Measurements from ENCODE around the gene ARF4. TPM values are rescaled to one million over a fixed set of nuclear protein-coding genes. Genes with fewer than 3 reads are reported as not detected.
"Not testable (repeated sequence)": the region's sequence is repeated elsewhere in the genome, so short reads cannot be mapped to it uniquely, and the experiment has no call there.

The ARF4 gene
- total RNA-seq, 3 donors from 2014 or later (not counting 1 experiment from before 2014, with no cell fraction given) = 88.0 to 132 (median 89.6) TPM

- no peaks in the 10 kb centered on the region for H3K9me3 ChIP-seq (ENCODE audit: control insufficient read depth, insufficient read depth, low read length)
- H3K9me3 Mint-ChIP-seq = no peaks in the 10 kb centered on the region
- no peak overlapping the region for H3K4me3 ChIP-seq (ENCODE audit: low read length)
- H3K27me3 Mint-ChIP-seq (ENCODE audit: low read depth in 2 of 2) = no peaks in the 10 kb centered on the region
- TF ChIP-seq CTCF (IDR thresholded peaks at IDR 0.05) = no peak
- intact Hi-C loops (cut with micrococcal nuclease) = no loop called here
- H3K4me1 Mint-ChIP-seq = no peaks in the 10 kb centered on the region
- peak overlapping the region; percentile 68 to 76 for H3K27ac Mint-ChIP-seq
- H3K27me3 ChIP-seq (ENCODE audit: control insufficient read depth, insufficient read depth, low read length) = no peaks in the 10 kb centered on the region
- ATAC-seq (no peak), DNase-seq (no peak)
- no peaks in the 10 kb centered on the region for H3K36me3 Mint-ChIP-seq
- H3K4me3 Mint-ChIP-seq = no peak overlapping the region
- H3K4me1 ChIP-seq (ENCODE audit: control insufficient read depth, insufficient read depth, low read length) = no peaks in the 10 kb centered on the region
- no peak overlapping the region for H3K27ac ChIP-seq (ENCODE audit: low read length)
- peaks cover 32% of the 10 kb centered on the region for H3K36me3 ChIP-seq (ENCODE audit: control insufficient read depth, insufficient read depth, low read length)
Measured at GRCh38 chr3:57622362-57622761, 25.2 kb upstream of the ARF4 start.

- Histone ChIP-seq H3K4me3 (ENCODE audit: low read length) (no peak overlapping the region), H3K27me3 (ENCODE audit: control insufficient read depth, insufficient read depth, low read length) (no peaks in the 10 kb centered on the region), H3K4me1 (ENCODE audit: control insufficient read depth, insufficient read depth, low read length) (no peaks in the 10 kb centered on the region), H3K9me3 (ENCODE audit: control insufficient read depth, insufficient read depth, low read length) (no peaks in the 10 kb centered on the region), H3K36me3 (ENCODE audit: control insufficient read depth, insufficient read depth, low read length) (peaks cover 6% of the 10 kb centered on the region), H3K27ac (ENCODE audit: low read length) (no peak overlapping the region)
- Mint-ChIP-seq H3K4me3 (no peak overlapping the region), H3K4me1 (peaks cover 0 to 5% of the 10 kb centered on the region in 2 donors), H3K27me3 (ENCODE audit: low read depth in 2 of 2) (no peaks in the 10 kb centered on the region), H3K36me3 (no peaks in the 10 kb centered on the region), H3K27ac (no peak overlapping the region), H3K9me3 (no peaks in the 10 kb centered on the region)
- no peak for TF ChIP-seq CTCF (IDR thresholded peaks at IDR 0.05)
- 100% methylated on average over 1 of the region's 3 CpGs for WGBS (ENCODE audit: insufficient coverage)
- ATAC-seq (no peak), DNase-seq (no peak)
- intact Hi-C loops (cut with micrococcal nuclease) = no loop called here
Measured at GRCh38 chr3:57617739-57618138, 20.6 kb upstream of the ARF4 start.

- H3K36me3 Mint-ChIP-seq = no peaks in the 10 kb centered on the region
- no peak overlapping the region for H3K4me3 Mint-ChIP-seq
- Histone ChIP-seq H3K36me3 (ENCODE audit: control insufficient read depth, insufficient read depth, low read length) (peaks cover 2% of the 10 kb centered on the region), H3K9me3 (ENCODE audit: control insufficient read depth, insufficient read depth, low read length) (no peaks in the 10 kb centered on the region), H3K27me3 (ENCODE audit: control insufficient read depth, insufficient read depth, low read length) (no peaks in the 10 kb centered on the region), H3K27ac (ENCODE audit: low read length) (no peak overlapping the region), H3K4me1 (ENCODE audit: control insufficient read depth, insufficient read depth, low read length) (no peaks in the 10 kb centered on the region), H3K4me3 (ENCODE audit: low read length) (no peak overlapping the region)
- ATAC-seq (no peak), DNase-seq (no peak)
- TF ChIP-seq CTCF (IDR thresholded peaks at IDR 0.05) = no peak
- WGBS (ENCODE audit: insufficient coverage) = 62% methylated on average over 3 of the region's 3 CpGs
- H3K27ac Mint-ChIP-seq = peak overlapping the region; percentile 30 to 59
- peaks cover 4 to 5% of the 10 kb centered on the region in 2 donors for H3K4me1 Mint-ChIP-seq
- no peaks in the 10 kb centered on the region for H3K27me3 Mint-ChIP-seq (ENCODE audit: low read depth in 2 of 2)
- intact Hi-C loops (cut with micrococcal nuclease) = no loop called here
- H3K9me3 Mint-ChIP-seq = no peaks in the 10 kb centered on the region
Measured at GRCh38 chr3:57616233-57616632, 19.1 kb upstream of the ARF4 start.

GRCh38 chr3:57611870-57612269 is 14.7 kb upstream of the ARF4 start:
- H3K4me1 ChIP-seq (ENCODE audit: control insufficient read depth, insufficient read depth, low read length); H3K9me3 ChIP-seq (ENCODE audit: control insufficient read depth, insufficient read depth, low read length); H3K27me3 ChIP-seq (ENCODE audit: control insufficient read depth, insufficient read depth, low read length); H3K27ac ChIP-seq (ENCODE audit: low read length); H3K4me3 Mint-ChIP-seq; H3K27me3 Mint-ChIP-seq (ENCODE audit: low read depth in 2 of 2); DNase-seq; H3K27ac Mint-ChIP-seq; H3K36me3 Mint-ChIP-seq; H3K9me3 Mint-ChIP-seq; H3K4me3 ChIP-seq (ENCODE audit: low read length); ATAC-seq; H3K36me3 ChIP-seq (ENCODE audit: control insufficient read depth, insufficient read depth, low read length); intact Hi-C loops (cut with micrococcal nuclease): not testable (repeated sequence)
- WGBS (ENCODE audit: insufficient coverage) = 100% methylated on average over 3 of the region's 5 CpGs
- H3K4me1 Mint-ChIP-seq = peaks cover 6 to 10% of the 10 kb centered on the region in 2 donors
